ENCODE results near the gene CD2.

The CD2 gene

DNA sequence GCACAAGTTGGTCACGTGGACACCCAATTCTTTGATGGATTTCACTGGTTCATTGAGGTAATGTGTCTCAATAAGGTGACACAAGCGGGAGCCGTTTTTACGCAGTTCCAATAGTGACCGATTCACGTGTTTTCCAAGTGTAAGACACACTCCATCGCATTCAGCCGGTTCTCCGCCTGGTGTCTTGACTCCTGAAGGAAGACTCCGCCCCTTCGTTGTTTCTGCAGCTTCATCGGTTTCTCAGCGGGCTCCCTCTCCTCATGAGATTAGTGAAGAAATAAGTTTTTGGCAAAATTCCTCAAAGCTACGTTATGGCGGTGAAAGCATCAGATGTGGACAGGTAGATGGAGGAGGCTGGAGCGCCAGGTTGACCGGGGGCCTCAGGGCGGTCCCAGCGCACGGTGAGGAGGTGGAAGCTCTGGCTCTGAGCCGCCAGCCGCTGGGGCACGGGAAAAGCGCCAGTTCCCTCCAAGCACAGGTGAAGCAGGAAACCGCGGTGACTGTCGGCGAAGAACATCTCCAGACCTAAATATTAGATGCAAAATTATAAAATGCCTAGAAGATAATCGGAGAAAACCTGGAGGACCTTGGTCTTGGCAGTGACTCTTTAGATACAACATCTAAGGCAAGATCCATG, 21.0 kb downstream of the CD2 start:
- TF ChIP-seq TAF1 (IDR thresholded peaks at IDR 0.05; ENCODE audit: borderline replicate concordance, insufficient read depth, low read length) = no peak
- no peak for TF ChIP-seq POLR2AphosphoS5 (IDR thresholded peaks at IDR 0.05; ENCODE audit: low read depth, low read length)
- TF ChIP-seq FOXP2 (optimal IDR thresholded peaks at IDR 0.05; ENCODE audit: borderline replicate concordance, extremely low read depth, extremely low read length, insufficient read depth) = no peak
- TF ChIP-seq, protein P1, sequence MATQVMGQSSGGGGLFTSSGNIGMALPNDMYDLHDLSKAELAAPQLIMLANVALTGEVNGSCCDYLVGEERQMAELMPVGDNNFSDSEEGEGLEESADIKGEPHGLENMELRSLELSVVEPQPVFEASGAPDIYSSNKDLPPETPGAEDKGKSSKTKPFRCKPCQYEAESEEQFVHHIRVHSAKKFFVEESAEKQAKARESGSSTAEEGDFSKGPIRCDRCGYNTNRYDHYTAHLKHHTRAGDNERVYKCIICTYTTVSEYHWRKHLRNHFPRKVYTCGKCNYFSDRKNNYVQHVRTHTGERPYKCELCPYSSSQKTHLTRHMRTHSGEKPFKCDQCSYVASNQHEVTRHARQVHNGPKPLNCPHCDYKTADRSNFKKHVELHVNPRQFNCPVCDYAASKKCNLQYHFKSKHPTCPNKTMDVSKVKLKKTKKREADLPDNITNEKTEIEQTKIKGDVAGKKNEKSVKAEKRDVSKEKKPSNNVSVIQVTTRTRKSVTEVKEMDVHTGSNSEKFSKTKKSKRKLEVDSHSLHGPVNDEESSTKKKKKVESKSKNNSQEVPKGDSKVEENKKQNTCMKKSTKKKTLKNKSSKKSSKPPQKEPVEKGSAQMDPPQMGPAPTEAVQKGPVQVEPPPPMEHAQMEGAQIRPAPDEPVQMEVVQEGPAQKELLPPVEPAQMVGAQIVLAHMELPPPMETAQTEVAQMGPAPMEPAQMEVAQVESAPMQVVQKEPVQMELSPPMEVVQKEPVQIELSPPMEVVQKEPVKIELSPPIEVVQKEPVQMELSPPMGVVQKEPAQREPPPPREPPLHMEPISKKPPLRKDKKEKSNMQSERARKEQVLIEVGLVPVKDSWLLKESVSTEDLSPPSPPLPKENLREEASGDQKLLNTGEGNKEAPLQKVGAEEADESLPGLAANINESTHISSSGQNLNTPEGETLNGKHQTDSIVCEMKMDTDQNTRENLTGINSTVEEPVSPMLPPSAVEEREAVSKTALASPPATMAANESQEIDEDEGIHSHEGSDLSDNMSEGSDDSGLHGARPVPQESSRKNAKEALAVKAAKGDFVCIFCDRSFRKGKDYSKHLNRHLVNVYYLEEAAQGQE (IDR thresholded peaks at IDR 0.05; ENCODE audit: insufficient read depth in 1 of 2, low read depth in 2 of 2, low read length in 2 of 2) = no peak
- no peak for TF ChIP-seq SIN3A (IDR thresholded peaks at IDR 0.05; ENCODE audit: borderline replicate concordance, insufficient read depth, low read length)

DNA sequence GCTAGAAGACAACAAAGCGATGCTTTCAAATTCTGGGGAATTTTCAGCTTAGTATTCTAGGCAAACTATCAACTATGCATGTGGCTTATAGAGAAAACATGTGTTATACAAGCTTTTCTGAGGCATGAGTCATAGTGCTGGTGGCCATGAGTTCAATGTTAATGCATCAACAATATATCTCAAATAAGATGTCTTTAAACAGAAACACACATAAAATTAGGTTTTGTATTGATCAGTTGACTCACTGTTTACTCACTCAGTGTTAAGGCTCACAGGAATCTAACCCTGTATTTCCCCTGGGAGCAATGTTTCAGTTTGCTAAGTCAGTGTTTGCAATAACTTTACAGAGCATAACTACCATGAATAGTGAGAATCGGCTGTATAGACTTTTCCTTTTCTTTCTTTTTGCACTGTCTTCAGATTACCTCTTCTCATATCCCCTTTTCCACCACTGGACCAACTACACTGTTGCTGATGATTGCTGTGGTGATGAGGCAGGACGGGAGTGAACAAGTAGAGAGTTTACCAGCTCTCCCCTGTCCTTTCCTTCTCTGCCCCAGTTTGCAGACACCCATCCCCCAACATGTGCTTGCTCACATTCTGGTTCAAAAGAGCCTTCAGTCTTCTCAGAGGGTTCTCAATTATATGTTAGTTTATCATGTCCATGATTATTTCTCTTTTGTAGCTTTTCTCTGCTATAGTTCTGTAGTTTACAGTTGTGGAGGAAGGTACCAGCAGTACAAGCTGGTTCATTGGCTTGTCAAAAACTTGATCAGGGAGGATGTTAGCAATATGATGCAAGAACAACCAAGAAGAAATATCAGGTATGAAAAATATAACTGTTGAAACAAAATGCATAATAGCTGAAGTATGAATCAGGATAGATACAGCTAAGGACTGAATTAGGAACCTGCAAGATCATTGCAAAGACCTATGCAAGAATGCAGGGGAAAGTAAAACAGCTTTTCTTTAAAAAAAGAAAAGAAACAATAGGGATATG, 23.9 kb downstream of the CD2 start:
- TF ChIP-seq SIN3A (IDR thresholded peaks at IDR 0.05; ENCODE audit: borderline replicate concordance, insufficient read depth, low read length) = no peak
- no peak for TF ChIP-seq FOXP2 (optimal IDR thresholded peaks at IDR 0.05; ENCODE audit: borderline replicate concordance, extremely low read depth, extremely low read length, insufficient read depth)
- TF ChIP-seq, protein P1 (IDR thresholded peaks at IDR 0.05; ENCODE audit: insufficient read depth in 1 of 2, low read depth in 2 of 2, low read length in 2 of 2) = no peak
- no peak for TF ChIP-seq TAF1 (IDR thresholded peaks at IDR 0.05; ENCODE audit: borderline replicate concordance, insufficient read depth, low read length)
- no peak for TF ChIP-seq POLR2AphosphoS5 (IDR thresholded peaks at IDR 0.05; ENCODE audit: low read depth, low read length)

DNA sequence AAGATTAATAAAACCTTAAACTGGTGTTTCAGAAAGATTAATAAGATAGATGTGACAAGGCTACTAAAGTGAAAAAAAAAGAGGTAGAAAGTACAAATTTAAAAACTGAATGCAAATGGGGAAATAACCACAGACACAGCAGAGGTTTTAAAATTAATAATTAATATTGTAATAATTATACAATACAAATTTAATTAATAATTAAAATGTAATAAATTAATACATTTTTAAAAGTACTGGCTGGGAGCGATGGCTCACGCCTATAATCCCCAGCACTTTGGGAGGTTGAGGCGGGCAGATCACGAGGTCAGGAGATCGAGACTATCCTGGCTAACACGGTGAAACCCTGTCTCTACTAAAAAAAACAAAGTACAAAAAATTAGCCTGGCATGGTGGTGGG, 26.8 kb downstream of the CD2 start:
- TF ChIP-seq, protein P1 (IDR thresholded peaks at IDR 0.05; ENCODE audit: insufficient read depth in 1 of 2, low read depth in 2 of 2, low read length in 2 of 2) = no peak
- no peak for TF ChIP-seq TAF1 (IDR thresholded peaks at IDR 0.05; ENCODE audit: borderline replicate concordance, insufficient read depth, low read length)

DNA sequence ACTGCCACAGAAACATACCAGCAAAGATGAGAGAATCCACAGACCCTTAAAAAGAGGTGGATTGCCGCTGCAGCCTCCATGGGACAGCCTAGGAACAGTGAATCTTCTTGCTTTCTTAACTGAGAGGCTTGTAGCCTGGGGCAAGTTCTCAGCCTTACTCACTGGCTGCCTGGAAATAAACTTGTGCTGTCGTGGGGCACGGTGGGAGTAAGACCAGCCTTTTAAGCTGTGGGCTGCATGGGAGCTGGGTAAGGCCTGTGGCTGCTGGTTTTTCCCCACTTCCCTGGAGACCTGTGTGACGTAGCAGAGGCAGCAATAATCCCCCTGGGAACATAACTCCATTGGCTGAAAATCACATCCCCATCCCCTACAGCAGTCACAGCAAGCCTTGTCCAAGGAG, 30.8 kb downstream of the CD2 start:
- no peak for TF ChIP-seq FOXP2 (optimal IDR thresholded peaks at IDR 0.05; ENCODE audit: borderline replicate concordance, extremely low read depth, extremely low read length, insufficient read depth)
- no peak for TF ChIP-seq POLR2AphosphoS5 (IDR thresholded peaks at IDR 0.05; ENCODE audit: low read depth, low read length)
- TF ChIP-seq, protein P1 (IDR thresholded peaks at IDR 0.05; ENCODE audit: insufficient read depth in 1 of 2, low read depth in 2 of 2, low read length in 2 of 2) = no peak
- no peak for TF ChIP-seq TAF1 (IDR thresholded peaks at IDR 0.05; ENCODE audit: borderline replicate concordance, insufficient read depth, low read length)
- TF ChIP-seq SIN3A (IDR thresholded peaks at IDR 0.05; ENCODE audit: borderline replicate concordance, insufficient read depth, low read length) = no peak
